SK-N-MC (cell line): ENCODE results near the gene RPL34.

Source experiments
- DNase-seq: peaks from one replicate; pipeline ENCODE4 v3.0.0-alpha.2; 2011; ENCODE audit warnings: low read depth, low spot score
- H3K27ac ChIP-seq: fragments of 200-600 bp; sonication (generic); 2 replicates; pipeline ENCODE4 v1.5.1; 2016; ENCODE audit warnings: mixed run types
- H3K36me3 ChIP-seq: fragments of 200-600 bp; sonication (generic); 2 replicates; pipeline ENCODE4 v1.6.1; 2017; ENCODE audit warnings: antibody characterized with exemption, low read length, mixed read lengths; ENCODE audit not compliant: insufficient read depth
- H3K4me3 ChIP-seq: fragments of 200-600 bp; sonication (generic); 2 replicates; pipeline ENCODE4 v1.5.1; 2016
- H3K9ac ChIP-seq: fragments of 200-600 bp; sonication (generic); 2 replicates; pipeline ENCODE4 v1.8.0; 2017; ENCODE audit warnings: mixed run types, mixed read lengths; ENCODE audit not compliant: insufficient read length
- H3K9me3 ChIP-seq: fragments of 200-600 bp; sonication (generic); 2 replicates; pipeline ENCODE4 v1.6.1; 2017; ENCODE audit warnings: low read depth, mild to moderate bottlenecking, antibody characterized with exemption, low read length, moderate library complexity, mixed read lengths
- EZH2 ChIP-seq: fragments of 200-600 bp; sonication (generic); IDR thresholded peaks from one replicate; pipeline ENCODE4 v1.6.1; 2017; ENCODE audit warnings: antibody characterized with exemption
- FOXP2 ChIP-seq: optimal IDR thresholded peaks from 2 replicates; pipeline ENCODE3; 2011; ENCODE audit warnings: mild to moderate bottlenecking, moderate library complexity; ENCODE audit not compliant: insufficient read depth; ENCODE audit errors: extremely low read length, control extremely low read depth
- POLR2AphosphoS5 ChIP-seq: IDR thresholded peaks from 2 replicates; pipeline ENCODE4 v1.6.1; 2012; ENCODE audit warnings: mild to moderate bottlenecking, low read depth, low read length, borderline replicate concordance

The RPL34 gene

GRCh38 chr4:108636246-108636645 is 15.9 kb downstream of the RPL34 start:
- Histone ChIP-seq H3K27ac (peak overlapping the region; percentile 78), H3K36me3 (peaks cover 37% of the 10 kb centered on the region), H3K9ac (peak overlapping the region; percentile 2), H3K4me3 (no peak overlapping the region), H3K9me3 (no peaks in the 10 kb centered on the region)
- DNase-seq, result no peak
- TF ChIP-seq FOXP2 (no peak), EZH2 (no peak), POLR2AphosphoS5 (no peak)

GRCh38 chr4:108637856-108638255 is 17.5 kb downstream of the RPL34 start:
- TF ChIP-seq EZH2 (no peak), FOXP2 (no peak), POLR2AphosphoS5 (no peak)
- no peaks in the 10 kb centered on the region for H3K9me3 ChIP-seq
- no peak for DNase-seq
- H3K27ac ChIP-seq, result no peak overlapping the region
- no peak overlapping the region for H3K9ac ChIP-seq
- no peak overlapping the region for H3K4me3 ChIP-seq
- peaks cover 21% of the 10 kb centered on the region for H3K36me3 ChIP-seq

- Histone ChIP-seq H3K36me3 (no peaks in the 10 kb centered on the region), H3K27ac (peak overlapping the region; percentile 33; the same call in 1 of the 2 replicates)
Measured at GRCh38 chr4:108644237-108644636, 23.9 kb downstream of the RPL34 start.

GRCh38 chr4:108646706-108647105 is 26.3 kb downstream of the RPL34 start:
- no peak overlapping the region for H3K9ac ChIP-seq
- TF ChIP-seq POLR2AphosphoS5 (no peak), EZH2 (no peak), FOXP2 (no peak)
- no peak overlapping the region for H3K4me3 ChIP-seq
- no peaks in the 10 kb centered on the region for H3K9me3 ChIP-seq
- no peak for DNase-seq
- H3K36me3 ChIP-seq, result no peaks in the 10 kb centered on the region
- no peak overlapping the region for H3K27ac ChIP-seq

More at GRCh38 chr4:108644237-108644636, 23.9 kb downstream of the RPL34 start:
- Histone ChIP-seq H3K4me3 (no peak overlapping the region), H3K9ac (no peak overlapping the region), H3K9me3 (no peaks in the 10 kb centered on the region)
- TF ChIP-seq FOXP2, result no peak
- TF ChIP-seq EZH2, result no peak
- TF ChIP-seq POLR2AphosphoS5, result no peak
- DNase-seq, result no peak

GRCh38 chr4:108649863-108650211 is 29.5 kb downstream of the RPL34 start:
- Histone ChIP-seq H3K4me3 (peak overlapping the region; percentile 85), H3K9ac (peak overlapping the region; percentile 91), H3K36me3 (peaks cover 23% of the 10 kb centered on the region), H3K9me3 (no peaks in the 10 kb centered on the region), H3K27ac (no peak overlapping the region)
- no peak for DNase-seq
- TF ChIP-seq FOXP2, result no peak
- TF ChIP-seq EZH2, result no peak
- TF ChIP-seq POLR2AphosphoS5, result no peak

- Histone ChIP-seq H3K9me3 (no peaks in the 10 kb centered on the region), H3K36me3 (peaks cover 28% of the 10 kb centered on the region), H3K27ac (peak within 1 kb of the TSS; percentile 69; the same call in 1 of the 2 replicates), H3K9ac (peak within 1 kb of the TSS; percentile 91), H3K4me3 (peak within 1 kb of the TSS; percentile 85)
- peak; percentile 91 for TF ChIP-seq POLR2AphosphoS5
- TF ChIP-seq EZH2, result no peak
- TF ChIP-seq FOXP2, result no peak
- DNase-seq, result peak; percentile 97
Measured at GRCh38 chr4:108650212-108651013, 30.0 kb downstream of the RPL34 start, which contains the start of gene OSTC. OSTC (plus strand) TSS chr4:108650599; CDS start chr4:108650656, 57 bp downstream.

- no peak for DNase-seq
- H3K9ac ChIP-seq, result peak overlapping the region; percentile 91
- H3K27ac ChIP-seq, result peak overlapping the region; percentile 69; the same call in 1 of the 2 replicates
- H3K9me3 ChIP-seq, result no peaks in the 10 kb centered on the region
- H3K4me3 ChIP-seq, result peak overlapping the region; percentile 85
- peaks cover 35% of the 10 kb centered on the region for H3K36me3 ChIP-seq
- TF ChIP-seq POLR2AphosphoS5, result no peak
- no peak for TF ChIP-seq FOXP2
- no peak for TF ChIP-seq EZH2
Measured at GRCh38 chr4:108651014-108651791, 30.8 kb downstream of the RPL34 start.

- Histone ChIP-seq H3K4me3 (no peak overlapping the region), H3K36me3 (peaks cover 83% of the 10 kb centered on the region), H3K27ac (no peak overlapping the region), H3K9me3 (no peaks in the 10 kb centered on the region), H3K9ac (no peak overlapping the region)
- no peak for TF ChIP-seq EZH2
- TF ChIP-seq POLR2AphosphoS5, result no peak
- no peak for TF ChIP-seq FOXP2
- DNase-seq, result no peak
Measured at GRCh38 chr4:108662629-108663028, 42.3 kb downstream of the RPL34 start.
